Stromal cell of bone marrow (primary cell): ENCODE data around the gene DUS1L.

ENCODE experiments used
- DNase-seq: peaks from one replicate; pipeline ENCODE4 v3.0.0-alpha.2; 2012; ENCODE audit warnings: low read depth

Gene DUS1L

GRCh38 chr17:82012640-82013295, 52.8 kb downstream of the DUS1L start:
- DNase-seq, result no peak

GRCh38 chr17:82012261-82012639, 53.4 kb downstream of the DUS1L start:
- no peak for DNase-seq

- no peak for DNase-seq
Measured at GRCh38 chr17:82011617-82012187, 53.9 kb downstream of the DUS1L start.

DNA sequence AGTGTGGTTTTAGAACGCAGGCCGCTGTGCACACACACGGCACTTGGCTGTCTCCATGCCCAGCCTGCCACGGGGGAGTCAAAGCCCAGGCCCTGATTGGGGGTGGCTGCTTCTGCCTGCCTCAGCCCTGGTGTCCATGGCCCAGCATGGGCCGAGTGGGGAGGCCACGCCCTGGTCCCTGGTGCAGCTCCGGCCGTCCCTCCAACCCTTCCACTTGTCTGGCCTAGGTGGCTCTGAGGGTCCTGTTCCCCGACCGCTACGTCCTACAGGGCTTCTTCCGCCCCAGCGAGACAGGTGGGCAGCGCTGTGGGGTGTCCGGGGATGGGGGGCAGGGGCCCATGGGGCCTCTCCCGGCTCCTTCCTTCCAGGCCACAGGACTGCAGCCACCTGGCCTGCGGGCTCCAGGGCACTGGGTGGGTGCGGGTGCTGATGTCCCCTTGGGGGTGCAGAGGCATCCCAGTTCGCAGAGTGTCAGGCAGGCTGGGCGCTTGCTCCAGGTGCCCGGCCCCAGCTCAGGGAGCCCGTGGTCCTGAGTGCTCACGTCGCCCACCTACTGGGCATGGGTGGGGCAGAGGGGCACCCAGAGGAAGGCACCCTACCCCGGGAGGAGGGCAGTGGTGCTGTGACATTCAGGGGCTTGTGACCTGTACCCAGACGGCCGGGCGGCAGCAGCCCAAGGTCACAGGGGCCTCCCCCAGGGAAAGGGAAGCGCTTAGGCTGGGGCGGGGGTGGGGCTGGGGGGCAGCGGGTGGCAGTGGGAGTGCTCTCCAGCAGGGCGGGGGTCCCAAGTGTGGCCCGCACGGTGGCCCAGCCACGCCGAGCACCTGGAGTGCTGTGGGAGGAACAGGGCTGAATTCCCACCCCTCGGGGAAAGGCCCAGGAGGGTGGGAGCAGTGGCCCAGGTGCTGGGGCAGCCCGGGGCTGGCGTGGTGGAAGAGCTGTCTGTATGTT, 54.8 kb downstream of the DUS1L start:
- DNase-seq, result no peak

GRCh38 chr17:82009413-82009812, 56.2 kb downstream of the DUS1L start:
- no peak for DNase-seq

DNA sequence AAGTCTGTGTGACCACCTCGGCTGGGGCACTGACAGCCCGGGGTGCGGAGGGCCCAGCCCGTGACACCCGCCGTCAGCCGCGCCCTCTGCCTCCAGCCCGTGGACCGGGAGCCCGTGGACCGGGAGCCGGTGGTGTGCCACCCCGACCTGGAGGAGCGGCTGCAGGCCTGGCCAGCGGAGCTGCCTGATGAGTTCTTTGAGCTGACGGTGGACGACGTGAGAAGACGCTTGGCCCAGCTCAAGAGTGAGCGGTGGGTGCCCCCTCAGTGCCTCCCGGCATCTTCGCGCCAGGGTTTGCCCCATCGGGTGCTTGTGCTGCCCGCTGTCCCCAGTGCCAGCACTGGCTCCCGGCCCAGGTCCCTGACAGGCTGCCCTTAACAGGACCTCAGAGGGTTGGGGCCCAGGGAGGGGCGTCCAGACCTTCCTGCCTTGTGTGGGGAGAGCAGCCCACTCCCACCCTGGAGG, 56.6 kb downstream of the DUS1L start:
- DNase-seq, result no peak

DNA sequence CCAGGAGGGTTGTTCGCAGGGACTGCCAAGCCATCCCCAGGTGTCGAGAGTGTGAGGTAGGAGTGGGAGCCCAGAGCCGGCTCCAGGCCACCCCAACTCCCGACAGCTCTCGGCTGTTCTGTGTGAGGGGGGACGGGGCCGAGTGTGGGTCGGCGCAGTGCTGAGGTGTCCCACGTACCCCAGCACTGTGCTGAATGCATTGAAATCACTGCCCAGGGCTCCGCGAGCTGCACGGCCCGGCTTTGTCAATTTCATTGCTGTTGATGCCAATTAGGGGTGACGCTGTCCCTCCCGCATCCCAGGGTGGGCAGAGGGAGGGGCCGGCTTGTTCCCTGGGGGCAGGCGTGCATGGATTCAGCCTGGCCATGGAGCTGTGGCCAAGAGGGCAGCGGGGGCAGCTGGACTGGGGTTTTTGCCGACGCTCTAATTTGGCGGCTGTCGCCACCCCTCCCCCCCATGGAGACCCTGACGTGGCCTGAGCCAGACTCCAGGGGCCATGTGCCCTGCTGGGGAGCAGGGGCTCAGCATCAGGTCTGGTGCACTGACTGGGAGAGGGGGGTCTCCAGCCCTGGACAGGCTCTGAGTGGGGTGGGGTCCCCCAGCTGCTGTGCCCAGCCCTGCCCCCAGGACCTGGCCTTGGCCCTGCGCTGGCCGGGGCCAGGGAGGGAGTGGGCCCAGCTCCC, 57.2 kb downstream of the DUS1L start:
- no peak for DNase-seq
